ENCODE measurements around the gene MAPK8.

- TF ChIP-seq CTCF (IDR thresholded peaks at IDR 0.05) (no peak), ZFX (IDR thresholded peaks at IDR 0.05; ENCODE audit: borderline replicate concordance) (no peak)
Observed at GRCh38 chr10:48257407-48257961, 49.0 kb upstream of the MAPK8 start.

All from 22Rv1 (cell line).